ENCODE results near the gene ZNF442. TPM values are rescaled to one million over a fixed set of nuclear protein-coding genes. Genes with fewer than 3 reads are reported as not detected.
"Not testable (repeated sequence)": the region's sequence is repeated elsewhere in the genome, so short reads cannot be mapped to it uniquely, and the experiment has no call there.

The ZNF442 gene
- total and polyA plus RNA-seq, 2 donors (not counting 1 experiment from before 2014, with no cell fraction given): 0.81 to 5.1 TPM

DNA sequence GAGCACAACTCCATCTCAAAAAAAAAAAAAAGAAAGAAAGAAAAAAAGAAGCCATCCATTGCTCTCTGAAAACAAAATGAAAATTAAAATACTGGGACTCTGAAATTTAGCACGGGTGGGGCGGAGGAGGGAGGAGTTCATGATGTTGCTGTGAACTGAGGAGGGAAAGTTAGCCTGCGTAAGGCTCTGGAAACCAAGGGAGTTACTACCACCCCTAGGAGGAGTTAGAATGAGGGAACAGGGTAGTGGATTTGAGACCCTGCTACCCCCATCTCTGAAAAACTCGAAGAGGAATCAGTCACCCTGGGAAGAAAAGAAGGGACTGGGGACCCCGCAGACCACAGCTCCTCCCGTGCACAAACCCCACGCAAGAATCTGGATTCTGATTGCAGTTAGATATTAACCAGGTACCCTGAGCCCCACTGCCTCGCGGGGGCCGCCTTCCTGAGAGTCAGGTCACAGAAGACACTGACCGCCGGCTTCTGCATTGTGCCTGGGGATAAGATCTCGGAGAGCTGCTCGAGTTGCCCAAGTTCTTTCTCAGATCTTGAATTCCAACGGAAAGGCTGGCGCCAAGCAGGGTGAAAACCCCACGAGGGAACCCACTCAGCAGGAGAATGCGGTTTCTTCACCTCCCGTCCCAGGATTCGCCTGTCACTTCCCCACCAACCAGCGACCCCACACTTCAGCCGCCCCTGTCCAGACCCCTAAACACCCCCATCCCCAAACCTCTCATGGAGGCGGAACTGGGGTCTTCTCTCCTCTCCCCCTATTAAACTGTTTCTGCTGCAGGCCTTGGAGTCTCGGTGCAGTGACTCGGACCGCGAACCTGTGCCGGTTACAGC is 870 bp downstream of the ZNF442 start:
- no peaks in the 10 kb centered on the region for H3K9me3 ChIP-seq (ENCODE audit: control insufficient read depth, insufficient read depth, low read depth, low read length)
- H3K79me2 ChIP-seq (ENCODE audit: control insufficient read depth, insufficient read depth, low read length): no peaks in the 10 kb centered on the region
- H3K36me3 ChIP-seq (ENCODE audit: control insufficient read depth, insufficient read depth, low read length): no peaks in the 10 kb centered on the region
- no peaks in the 10 kb centered on the region for H4K20me1 ChIP-seq (ENCODE audit: control insufficient read depth, extremely low read depth, insufficient read depth, low read length)
- H3K27me3 ChIP-seq (ENCODE audit: control insufficient read depth, insufficient read depth, low read length): no peaks in the 10 kb centered on the region
- H3K4me3 ChIP-seq (replicated peaks in 1 of 4; ENCODE audit: control extremely low read depth in 1 of 4, insufficient read depth in 1 of 4, low read depth in 3 of 4, low read length in 4 of 4): peak overlapping the region; percentile 46 to 86 (median 58)
- peak overlapping the region; percentile 46 for H2AFZ ChIP-seq (ENCODE audit: low read length)
- peak overlapping the region; percentile 57 for H3K9ac ChIP-seq (ENCODE audit: insufficient read depth, low read length)
- H3K4me2 ChIP-seq (ENCODE audit: extremely low read depth, insufficient read depth, low read length): peak overlapping the region; percentile 77
- peak; percentile 6 to 10 for DNase-seq (ENCODE audit: low read depth in 2 of 2)
- TF ChIP-seq EZH2 (IDR thresholded peaks at IDR 0.05; ENCODE audit: low read length, missing control alignments): no peak
- TF ChIP-seq, protein P1, sequence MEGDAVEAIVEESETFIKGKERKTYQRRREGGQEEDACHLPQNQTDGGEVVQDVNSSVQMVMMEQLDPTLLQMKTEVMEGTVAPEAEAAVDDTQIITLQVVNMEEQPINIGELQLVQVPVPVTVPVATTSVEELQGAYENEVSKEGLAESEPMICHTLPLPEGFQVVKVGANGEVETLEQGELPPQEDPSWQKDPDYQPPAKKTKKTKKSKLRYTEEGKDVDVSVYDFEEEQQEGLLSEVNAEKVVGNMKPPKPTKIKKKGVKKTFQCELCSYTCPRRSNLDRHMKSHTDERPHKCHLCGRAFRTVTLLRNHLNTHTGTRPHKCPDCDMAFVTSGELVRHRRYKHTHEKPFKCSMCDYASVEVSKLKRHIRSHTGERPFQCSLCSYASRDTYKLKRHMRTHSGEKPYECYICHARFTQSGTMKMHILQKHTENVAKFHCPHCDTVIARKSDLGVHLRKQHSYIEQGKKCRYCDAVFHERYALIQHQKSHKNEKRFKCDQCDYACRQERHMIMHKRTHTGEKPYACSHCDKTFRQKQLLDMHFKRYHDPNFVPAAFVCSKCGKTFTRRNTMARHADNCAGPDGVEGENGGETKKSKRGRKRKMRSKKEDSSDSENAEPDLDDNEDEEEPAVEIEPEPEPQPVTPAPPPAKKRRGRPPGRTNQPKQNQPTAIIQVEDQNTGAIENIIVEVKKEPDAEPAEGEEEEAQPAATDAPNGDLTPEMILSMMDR (conservative IDR thresholded peaks at IDR 0.05 in 1 of 2, IDR thresholded peaks at IDR 0.05 in 1 of 2; ENCODE audit: low read depth in 1 of 2, low read length in 2 of 2): no peak
- H3K4me1 ChIP-seq (ENCODE audit: control insufficient read depth, extremely low read depth, insufficient read depth, low read length): no peaks in the 10 kb centered on the region
- peak overlapping the region; percentile 61 for H3K27ac ChIP-seq (ENCODE audit: insufficient read depth, low read length)

DNA sequence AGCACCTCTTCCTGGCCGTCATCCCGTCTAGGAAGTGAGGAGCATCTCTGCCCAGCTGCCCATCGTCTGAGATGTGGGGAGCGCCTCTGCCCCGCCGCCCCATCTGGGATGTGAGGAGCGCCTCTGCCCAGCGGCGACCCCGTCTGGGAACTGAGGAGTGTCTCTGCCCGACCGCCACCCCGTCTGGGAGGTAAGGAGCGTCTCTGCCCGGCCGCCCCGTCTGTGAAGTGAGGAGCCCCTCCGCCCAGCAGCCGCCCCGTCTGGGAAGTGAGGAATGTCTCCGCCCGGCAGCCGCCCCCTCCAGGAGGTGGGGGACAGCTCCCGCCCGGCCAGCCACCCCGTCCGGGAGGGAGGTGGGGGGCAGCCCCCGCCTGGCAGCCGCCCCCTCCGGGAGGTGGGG is 3.2 kb downstream of the ZNF442 start:
- not testable (repeated sequence) for H3K4me1 ChIP-seq (ENCODE audit: control insufficient read depth, extremely low read depth, insufficient read depth, low read length); H3K9ac ChIP-seq (ENCODE audit: insufficient read depth, low read length); H3K79me2 ChIP-seq (ENCODE audit: control insufficient read depth, insufficient read depth, low read length); H3K27me3 ChIP-seq (ENCODE audit: control insufficient read depth, insufficient read depth, low read length); DNase-seq (ENCODE audit: low read depth in 2 of 2); H3K27ac ChIP-seq (ENCODE audit: insufficient read depth, low read length); H3K9me3 ChIP-seq (ENCODE audit: control insufficient read depth, insufficient read depth, low read depth, low read length); H4K20me1 ChIP-seq (ENCODE audit: control insufficient read depth, extremely low read depth, insufficient read depth, low read length); H2AFZ ChIP-seq (ENCODE audit: low read length); H3K36me3 ChIP-seq (ENCODE audit: control insufficient read depth, insufficient read depth, low read length); H3K4me2 ChIP-seq (ENCODE audit: extremely low read depth, insufficient read depth, low read length); H3K4me3 ChIP-seq (replicated peaks in 1 of 4; ENCODE audit: control extremely low read depth in 1 of 4, insufficient read depth in 1 of 4, low read depth in 3 of 4, low read length in 4 of 4)

DNA sequence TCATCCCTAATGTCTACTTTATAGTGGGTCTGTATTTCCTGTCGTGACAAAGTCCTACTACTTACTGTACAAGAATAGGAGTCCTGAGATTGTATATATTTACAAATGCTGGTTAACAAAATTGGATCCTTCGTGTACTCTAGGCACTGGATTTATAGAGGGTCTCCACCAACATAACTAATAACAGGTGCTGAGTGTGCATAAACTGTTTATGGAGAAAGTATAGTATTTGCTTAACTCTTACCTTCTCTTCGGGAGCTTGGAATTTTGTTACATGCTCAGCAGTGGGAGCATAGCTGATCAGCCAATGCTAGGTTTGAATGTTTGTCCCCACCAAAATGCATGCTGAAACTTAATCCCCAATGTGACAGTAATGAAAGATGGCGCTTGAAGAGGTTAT is 12.1 kb downstream of the ZNF442 start:
- Histone ChIP-seq H3K27ac (ENCODE audit: insufficient read depth, low read length) (no peak overlapping the region), H3K4me3 (replicated peaks in 1 of 4; ENCODE audit: control extremely low read depth in 1 of 4, insufficient read depth in 1 of 4, low read depth in 3 of 4, low read length in 4 of 4) (no peak overlapping the region), H3K36me3 (ENCODE audit: control insufficient read depth, insufficient read depth, low read length) (no peaks in the 10 kb centered on the region), H2AFZ (ENCODE audit: low read length) (no peak overlapping the region), H3K4me2 (ENCODE audit: extremely low read depth, insufficient read depth, low read length) (no peak overlapping the region), H4K20me1 (ENCODE audit: control insufficient read depth, extremely low read depth, insufficient read depth, low read length) (no peaks in the 10 kb centered on the region), H3K9ac (ENCODE audit: insufficient read depth, low read length) (no peak overlapping the region), H3K4me1 (ENCODE audit: control insufficient read depth, extremely low read depth, insufficient read depth, low read length) (no peaks in the 10 kb centered on the region), H3K79me2 (ENCODE audit: control insufficient read depth, insufficient read depth, low read length) (no peaks in the 10 kb centered on the region), H3K9me3 (ENCODE audit: control insufficient read depth, insufficient read depth, low read depth, low read length) (peaks cover 2% of the 10 kb centered on the region), H3K27me3 (ENCODE audit: control insufficient read depth, insufficient read depth, low read length) (no peaks in the 10 kb centered on the region)
- no peak for DNase-seq (ENCODE audit: low read depth in 2 of 2)
- no peak for TF ChIP-seq EZH2 (IDR thresholded peaks at IDR 0.05; ENCODE audit: low read length, missing control alignments)
- TF ChIP-seq, protein P1 (conservative IDR thresholded peaks at IDR 0.05 in 1 of 2, IDR thresholded peaks at IDR 0.05 in 1 of 2; ENCODE audit: low read depth in 1 of 2, low read length in 2 of 2): no peak

Measured in fibroblast of lung (primary cell).